Activated CD4-positive, alpha-beta T cell treated with anti-CD3 and anti-CD28 coated beads for 1 hour (primary cell): ENCODE data around the gene FIGNL2.
"Not testable (repeated sequence)": the region's sequence is repeated elsewhere in the genome, so short reads cannot be mapped to it uniquely, and the experiment has no call there.

Experiments
- DNase-seq: peaks from one replicate; pipeline ENCODE4 v3.0.0-alpha.2; 2020

FIGNL2 gene

GRCh38 chr12:51814311-51815088, 34.0 kb downstream of the FIGNL2 start:
- DNase-seq = peak; percentile 53

- no peak for DNase-seq
Observed at GRCh38 chr12:51813931-51814310, 34.6 kb downstream of the FIGNL2 start.

- no peak for DNase-seq
Observed at GRCh38 chr12:51812871-51813270, 35.6 kb downstream of the FIGNL2 start.

- no peak for DNase-seq
Observed at GRCh38 chr12:51811203-51812202, 37.0 kb downstream of the FIGNL2 start.

GRCh38 chr12:51809193-51809592, 39.3 kb downstream of the FIGNL2 start:
- no peak for DNase-seq

- no peak for DNase-seq
Observed at GRCh38 chr12:51806896-51807295, 41.6 kb downstream of the FIGNL2 start.

- DNase-seq = no peak
Observed at GRCh38 chr12:51801027-51801426, 47.5 kb downstream of the FIGNL2 start.

GRCh38 chr12:51798501-51798900, 50.0 kb downstream of the FIGNL2 start:
- no peak for DNase-seq

GRCh38 chr12:51798051-51798450, 50.5 kb downstream of the FIGNL2 start:
- not testable (repeated sequence) for DNase-seq

- no peak for DNase-seq
Observed at GRCh38 chr12:51797301-51797700, 51.2 kb downstream of the FIGNL2 start.

GRCh38 chr12:51793201-51793600, 55.3 kb downstream of the FIGNL2 start:
- no peak for DNase-seq

- no peak for DNase-seq
Observed at GRCh38 chr12:51792417-51792816, 56.1 kb downstream of the FIGNL2 start.

- DNase-seq = no peak
Observed at GRCh38 chr12:51788876-51789275, 59.6 kb downstream of the FIGNL2 start.

- DNase-seq = no peak
Observed at GRCh38 chr12:51785906-51786305, 62.6 kb downstream of the FIGNL2 start.

- DNase-seq = no peak
Observed at GRCh38 chr12:51784688-51785087, 63.8 kb downstream of the FIGNL2 start.

GRCh38 chr12:51779876-51780275, 68.6 kb downstream of the FIGNL2 start:
- DNase-seq = no peak

- no peak for DNase-seq
Observed at GRCh38 chr12:51777973-51778372, 70.5 kb downstream of the FIGNL2 start.

GRCh38 chr12:51777457-51777856, 71.1 kb downstream of the FIGNL2 start:
- no peak for DNase-seq

GRCh38 chr12:51774933-51775332, 73.6 kb downstream of the FIGNL2 start:
- no peak for DNase-seq

GRCh38 chr12:51773145-51773869, 75.2 kb downstream of the FIGNL2 start:
- DNase-seq = no peak

GRCh38 chr12:51771008-51771407, 77.5 kb downstream of the FIGNL2 start:
- no peak for DNase-seq
